Tibial nerve (tissue), 4 donors: ENCODE measurements around the gene PSG7. TPM values are rescaled to one million over a fixed set of nuclear protein-coding genes. Genes with fewer than 3 reads are reported as not detected.
"Not testable (repeated sequence)": the region's sequence is repeated elsewhere in the genome, so short reads cannot be mapped to it uniquely, and the experiment has no call there.

Experiments used
- DNase-seq, 2 donors: peaks; one replicate each; pipeline ENCODE4 v3.0.0-alpha.2; 2019; ENCODE audit warnings: low spot score in 2 of 2
- H3K27ac ChIP-seq, 4 donors: fragments of 200-600 bp; sonication (generic) in 3 of 4; one replicate each; pipeline ENCODE4 v1.5.1; 2017 to 2019; ENCODE audit warnings: mild to moderate bottlenecking in 1 of 4
- H3K27me3 ChIP-seq, 2 donors: fragments of 200-600 bp; sonication (generic) in 1 of 2; one replicate each; pipeline versions ENCODE4 v1.5.1 to v1.6.0; 2017 to 2019
- H3K36me3 ChIP-seq, 3 donors: fragments of 200-600 bp; sonication (generic); one replicate each; pipeline ENCODE4 v1.5.1; 2018 to 2019
- H3K4me1 ChIP-seq, 4 donors: fragments of 200-600 bp; sonication (generic) in 3 of 4; one replicate each; pipeline ENCODE4 v1.5.1; 2017 to 2019
- H3K4me3 ChIP-seq, 4 donors: fragments of 200-600 bp; sonication (generic) in 3 of 4; one replicate each; pipeline ENCODE4 v1.5.1; 2017 to 2019; ENCODE audit warnings: mild to moderate bottlenecking in 1 of 4, moderate library complexity in 1 of 4
- H3K9me3 ChIP-seq, 4 donors: fragments of 200-600 bp; sonication (generic) in 3 of 4; one replicate each; pipeline ENCODE4 v1.5.1; 2017 to 2019
- CTCF ChIP-seq, 5 experiments: fragments of 200-600 bp in 3 of 5; fragments of 450-650 bp in 2 of 5; sonication (generic) in 3 of 5; IDR thresholded peaks; one replicate each; pipeline ENCODE4 v1.5.1; 2016 to 2019; ENCODE audit warnings: antibody characterized with exemption in 5 of 5, mild to moderate bottlenecking in 3 of 5, moderate library complexity in 2 of 5
- EP300 ChIP-seq, 2 donors: sonication (generic); formaldehyde crosslinking; IDR thresholded peaks; one replicate each; pipeline ENCODE4 v1.6.1; 2017; ENCODE audit warnings: antibody characterized with exemption in 2 of 2, mild to moderate bottlenecking in 1 of 2
- POLR2A ChIP-seq, 2 donors: fragments of 450-650 bp; IDR thresholded peaks; one replicate each; pipeline ENCODE4 v1.6.1; 2017; ENCODE audit warnings: antibody characterized with exemption in 2 of 2, mild to moderate bottlenecking in 2 of 2, moderate library complexity in 2 of 2
- WGBS, 2 donors: methylation state at CpG; one replicate each; pipeline ENCODE4 v1.1.5; 2018; 5-methylcytosine and 5-hydroxymethylcytosine counted together
- total RNA-seq, 4 donors: library from RNA; depleted of rRNA; stranded (reverse); fragments of >200 nt; gene quantifications; one replicate each; pipeline ENCODE4 v1.1.0, GENCODE V29; 2016

Gene PSG7
- total RNA-seq, 4 donors from 2014 or later = not detected

- not testable (repeated sequence) for H3K27me3 ChIP-seq, H3K9me3 ChIP-seq, H3K4me3 ChIP-seq, H3K4me1 ChIP-seq, H3K36me3 ChIP-seq, DNase-seq, H3K27ac ChIP-seq
- WGBS, 2 donors = 89 to 98% methylated on average over 1 of the region's 1 CpG
Observed at GRCh38 chr19:42899110-42899509, 37.9 kb downstream of the PSG7 start.

- not testable (repeated sequence) for H3K36me3 ChIP-seq, H3K27me3 ChIP-seq, H3K27ac ChIP-seq, H3K4me3 ChIP-seq, H3K4me1 ChIP-seq, DNase-seq
- peaks cover 0 to 10% (median 0%) of the 10 kb centered on the region in 4 donors for H3K9me3 ChIP-seq
- 71 to 100% methylated on average over 1 of the region's 1 CpG for WGBS, 2 donors
Observed at GRCh38 chr19:42898656-42899055, 38.4 kb downstream of the PSG7 start.

DNA sequence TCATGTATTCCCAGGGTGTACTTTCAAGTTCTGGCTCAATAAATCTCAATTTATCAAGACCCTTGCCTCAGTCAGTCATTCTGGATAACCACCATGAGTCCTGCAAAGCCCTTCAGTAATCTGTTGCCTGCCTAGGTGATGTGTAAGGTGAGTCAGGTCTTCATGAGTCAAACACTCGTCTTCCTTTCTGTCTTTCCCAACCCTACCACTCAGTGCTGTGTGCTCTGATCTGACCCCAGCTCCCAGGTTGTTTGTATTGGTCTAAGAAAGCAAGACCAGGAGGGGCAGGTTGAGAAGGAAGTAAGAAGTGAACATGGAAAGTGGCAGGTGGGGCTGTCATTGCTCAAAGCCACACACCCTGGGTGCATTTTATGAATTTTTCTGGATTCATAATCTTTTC lies 39.3 kb downstream of the PSG7 start:
- H3K27me3 ChIP-seq, DNase-seq, H3K4me3 ChIP-seq, H3K36me3 ChIP-seq, H3K4me1 ChIP-seq, H3K27ac ChIP-seq: not testable (repeated sequence)
- 27 to 36% methylated on average over 1 of the region's 1 CpG for WGBS, 2 donors
- H3K9me3 ChIP-seq = peaks cover 0 to 10% (median 0%) of the 10 kb centered on the region in 4 donors

- not testable (repeated sequence) for H3K36me3 ChIP-seq, H3K27me3 ChIP-seq, H3K27ac ChIP-seq, H3K4me1 ChIP-seq, DNase-seq, H3K4me3 ChIP-seq
- 85 to 86% methylated on average over 7 of the region's 7 CpGs for WGBS, 2 donors
- H3K9me3 ChIP-seq = peaks cover 0 to 25% (median 0%) of the 10 kb centered on the region in 4 donors
Observed at GRCh38 chr19:42890446-42890845, 46.6 kb downstream of the PSG7 start.

- not testable (repeated sequence) for H3K27ac ChIP-seq, H3K36me3 ChIP-seq, H3K4me3 ChIP-seq, H3K27me3 ChIP-seq, H3K4me1 ChIP-seq, DNase-seq
- H3K9me3 ChIP-seq = peaks cover 0 to 19% (median 0%) of the 10 kb centered on the region in 4 donors
Observed at GRCh38 chr19:42887876-42888445, 49.0 kb downstream of the PSG7 start.

DNA sequence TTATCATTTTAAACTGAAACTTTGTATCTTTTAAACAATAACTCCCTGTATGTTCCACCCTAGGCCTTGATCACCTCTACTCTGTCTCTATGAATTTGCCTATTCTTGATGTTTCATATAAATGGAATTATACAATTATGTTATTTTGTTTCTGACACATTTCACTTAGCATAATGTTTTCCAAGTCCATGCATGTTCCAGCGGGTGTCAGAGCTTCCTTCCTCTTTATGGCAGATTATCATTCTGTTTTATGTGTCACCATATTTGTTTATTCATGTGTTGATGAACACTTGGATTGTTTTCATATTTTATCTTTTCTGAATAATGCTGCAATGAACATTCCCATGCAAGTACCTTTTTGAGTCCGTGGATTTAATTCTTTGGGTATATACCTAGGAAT lies 54.3 kb downstream of the PSG7 start:
- H3K9me3 ChIP-seq, DNase-seq, H3K27ac ChIP-seq, H3K27me3 ChIP-seq, H3K36me3 ChIP-seq, H3K4me3 ChIP-seq, H3K4me1 ChIP-seq: not testable (repeated sequence)
- 77 to 78% methylated on average over 2 of the region's 2 CpGs for WGBS, 2 donors

DNA sequence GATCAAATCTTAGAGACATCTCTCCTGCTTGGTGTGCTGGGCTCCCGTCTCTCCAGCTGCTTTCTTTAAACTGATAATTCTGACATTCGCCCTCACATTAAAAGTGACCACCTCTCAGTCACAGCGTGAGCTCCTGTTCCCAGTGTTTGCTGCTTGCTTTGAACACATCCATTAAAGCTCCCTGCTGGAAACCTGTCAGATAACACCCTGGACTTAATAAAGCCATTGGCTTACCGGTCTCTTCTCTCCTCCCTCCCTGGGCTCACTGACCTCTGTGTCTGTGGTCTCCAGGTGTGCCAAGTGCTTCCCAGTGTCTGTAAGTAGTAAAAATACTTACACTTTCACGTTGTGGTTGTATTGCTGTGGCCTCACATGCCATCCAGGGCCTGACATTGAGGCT lies 55.0 kb downstream of the PSG7 start:
- WGBS, 2 donors = 64 to 72% methylated on average over 5 of the region's 5 CpGs

DNA sequence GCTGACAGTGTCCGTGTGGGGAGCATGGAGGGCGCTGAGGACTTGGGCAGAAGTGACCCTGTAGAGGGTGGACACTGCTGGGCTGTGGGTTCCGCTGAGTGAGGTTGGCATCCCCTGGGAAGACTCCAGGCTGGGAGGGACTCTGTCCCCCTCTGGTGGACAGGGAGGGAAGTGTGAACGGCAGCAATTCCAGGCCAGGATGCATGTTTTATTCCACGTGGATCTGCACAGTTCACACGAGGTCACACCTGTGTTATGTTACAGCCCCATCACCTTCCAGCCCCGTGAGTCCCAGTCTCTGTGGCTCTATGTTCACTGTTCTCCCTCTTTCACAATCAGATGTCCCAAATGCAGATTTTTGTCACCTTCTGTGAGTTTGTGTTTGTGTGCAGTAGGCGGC lies 55.7 kb downstream of the PSG7 start:
- DNase-seq, H3K27me3 ChIP-seq, H3K36me3 ChIP-seq, H3K4me3 ChIP-seq, H3K27ac ChIP-seq, H3K4me1 ChIP-seq, H3K9me3 ChIP-seq: not testable (repeated sequence)
- 65 to 67% methylated on average over 8 of the region's 8 CpGs for WGBS, 2 donors

More for the DNA sequence above, 55.0 kb downstream of the PSG7 start:
- not testable (repeated sequence) for H3K27ac ChIP-seq, H3K9me3 ChIP-seq, H3K27me3 ChIP-seq, H3K36me3 ChIP-seq, DNase-seq, H3K4me3 ChIP-seq, H3K4me1 ChIP-seq

DNA sequence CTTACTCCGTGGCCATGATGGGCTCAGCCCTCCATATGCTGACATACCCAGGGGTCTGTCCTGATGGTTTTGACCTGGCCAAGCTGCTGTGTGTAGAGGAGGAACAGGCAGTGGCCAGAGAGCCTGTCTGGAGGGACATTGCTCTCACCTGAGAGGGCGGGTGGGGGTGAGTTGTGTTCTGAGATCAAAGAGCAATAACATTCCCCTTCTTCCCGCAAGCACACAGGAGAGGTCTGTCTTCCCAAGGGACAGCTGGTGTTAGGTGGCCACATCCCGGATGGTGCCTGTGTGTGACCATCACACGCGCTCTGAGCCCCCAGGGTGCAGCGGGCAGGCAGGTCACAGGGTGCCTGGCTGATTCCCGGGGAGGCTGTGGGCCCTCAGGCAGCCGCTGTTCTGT lies 56.4 kb downstream of the PSG7 start:
- not testable (repeated sequence) for H3K36me3 ChIP-seq, H3K4me1 ChIP-seq, H3K27me3 ChIP-seq, H3K9me3 ChIP-seq, H3K4me3 ChIP-seq, DNase-seq, H3K27ac ChIP-seq
- WGBS, 2 donors = 85 to 86% methylated on average over 9 of the region's 9 CpGs

DNA sequence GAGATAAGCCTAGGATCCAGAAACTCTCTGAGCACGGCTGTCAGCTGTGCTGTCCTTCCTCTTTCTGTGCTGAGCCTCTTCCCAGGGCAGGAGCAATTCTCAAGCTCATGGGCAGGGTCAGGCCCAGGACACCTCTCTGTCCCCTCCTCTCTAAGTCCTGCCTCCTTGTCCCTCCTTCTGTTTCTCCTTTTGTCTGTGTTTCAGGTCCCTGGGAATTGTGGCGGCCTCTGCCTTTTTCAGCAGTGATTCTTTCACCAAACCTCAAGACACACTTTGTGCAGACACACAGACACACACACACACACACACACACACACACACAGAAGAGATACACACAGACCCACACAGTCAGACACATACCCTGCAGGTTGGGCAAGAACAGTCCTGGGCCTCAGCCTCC lies 57.4 kb downstream of the PSG7 start, which contains the start of gene PSG1:
Gene PSG1, minus strand, starts transcription at position 101 of the 400 bp plus-strand sequence. CDS start 132 bp downstream, outside the sequence.
- WGBS, 2 donors = 45 to 78% methylated on average over 2 of the region's 2 CpGs
- DNase-seq = no peak
- TF ChIP-seq POLR2A (IDR thresholded peaks at IDR 0.05) (no peak), CTCF (IDR thresholded peaks at IDR 0.05) (no peak), EP300 (IDR thresholded peaks at IDR 0.05) (no peak)

GRCh38 chr19:42876596-42876995 lies 60.4 kb downstream of the PSG7 start:
- not testable (repeated sequence) for H3K4me1 ChIP-seq, H3K27me3 ChIP-seq, H3K27ac ChIP-seq, H3K9me3 ChIP-seq, DNase-seq, H3K36me3 ChIP-seq, H3K4me3 ChIP-seq

More for the DNA sequence above, 57.4 kb downstream of the PSG7 start, which contains the start of gene PSG1:
- no peaks in the 10 kb centered on the region for H3K27me3 ChIP-seq
- no peaks in the 10 kb centered on the region for H3K9me3 ChIP-seq
- H3K27ac ChIP-seq = no peak within 1 kb of the TSS
- no peak within 1 kb of the TSS for H3K4me3 ChIP-seq
- no peaks in the 10 kb centered on the region for H3K36me3 ChIP-seq
- no peaks in the 10 kb centered on the region for H3K4me1 ChIP-seq

- not testable (repeated sequence) for H3K27ac ChIP-seq, H3K4me3 ChIP-seq, H3K9me3 ChIP-seq, H3K36me3 ChIP-seq, DNase-seq, H3K27me3 ChIP-seq, H3K4me1 ChIP-seq
- 38 to 65% methylated on average over 1 of the region's 1 CpG for WGBS, 2 donors
Observed at GRCh38 chr19:42875881-42876280, 61.1 kb downstream of the PSG7 start.
